Measurements from ENCODE around the gene C16orf87.

DNA sequence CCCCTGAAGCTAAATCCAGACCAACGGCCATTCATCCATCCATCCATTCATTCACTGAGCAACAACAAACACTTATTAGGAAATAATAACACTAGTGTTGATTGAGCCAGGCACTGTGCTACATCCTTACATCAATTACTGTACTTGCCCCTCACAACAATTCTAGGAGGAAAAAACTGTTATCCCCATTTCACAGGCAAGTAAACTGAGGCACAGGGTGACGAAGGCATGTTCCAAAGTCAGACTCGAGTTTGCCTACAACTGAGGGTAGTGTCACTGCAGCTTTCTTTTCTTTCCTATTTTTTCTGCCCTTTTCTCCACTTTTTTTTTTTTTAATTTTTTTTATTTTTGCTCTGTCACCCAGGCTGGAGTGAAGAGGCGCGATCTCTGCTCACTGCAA is 71.7 kb downstream of the C16orf87 start:
- TF ChIP-seq POLR2A (IDR thresholded peaks at IDR 0.05): no peak
- TF ChIP-seq, protein P1, sequence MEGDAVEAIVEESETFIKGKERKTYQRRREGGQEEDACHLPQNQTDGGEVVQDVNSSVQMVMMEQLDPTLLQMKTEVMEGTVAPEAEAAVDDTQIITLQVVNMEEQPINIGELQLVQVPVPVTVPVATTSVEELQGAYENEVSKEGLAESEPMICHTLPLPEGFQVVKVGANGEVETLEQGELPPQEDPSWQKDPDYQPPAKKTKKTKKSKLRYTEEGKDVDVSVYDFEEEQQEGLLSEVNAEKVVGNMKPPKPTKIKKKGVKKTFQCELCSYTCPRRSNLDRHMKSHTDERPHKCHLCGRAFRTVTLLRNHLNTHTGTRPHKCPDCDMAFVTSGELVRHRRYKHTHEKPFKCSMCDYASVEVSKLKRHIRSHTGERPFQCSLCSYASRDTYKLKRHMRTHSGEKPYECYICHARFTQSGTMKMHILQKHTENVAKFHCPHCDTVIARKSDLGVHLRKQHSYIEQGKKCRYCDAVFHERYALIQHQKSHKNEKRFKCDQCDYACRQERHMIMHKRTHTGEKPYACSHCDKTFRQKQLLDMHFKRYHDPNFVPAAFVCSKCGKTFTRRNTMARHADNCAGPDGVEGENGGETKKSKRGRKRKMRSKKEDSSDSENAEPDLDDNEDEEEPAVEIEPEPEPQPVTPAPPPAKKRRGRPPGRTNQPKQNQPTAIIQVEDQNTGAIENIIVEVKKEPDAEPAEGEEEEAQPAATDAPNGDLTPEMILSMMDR (IDR thresholded peaks at IDR 0.05): no peak

All from body of pancreas (tissue), 4 donors.